GM21723 (cell line): ENCODE measurements around the gene NFYA.

Experiments
- ATAC-seq: cut with Tn5 transposase; IDR thresholded peaks from one replicate; pipeline ENCODE4 v1.9.1; 2021; ENCODE audit warnings: mild to moderate bottlenecking, moderate library complexity; ENCODE audit not compliant: unreplicated experiment

Gene NFYA

GRCh38 chr6:41072836-41073202 lies at the start of gene NFYA:
TSS of gene NFYA (plus strand) at chr6:41072974. CDS start at chr6:41079090, 6,116 bp downstream.
- peak; percentile 60 for ATAC-seq

- no peak for ATAC-seq
Observed at GRCh38 chr6:41023114-41023513, 49.7 kb upstream of the NFYA start.

GRCh38 chr6:41025966-41026530 lies 46.7 kb upstream of the NFYA start:
- no peak for ATAC-seq

- ATAC-seq: no peak
Observed at GRCh38 chr6:41027241-41027640, 45.5 kb upstream of the NFYA start.

- ATAC-seq: peak; percentile 95
Observed at GRCh38 chr6:41027799-41028560, 44.8 kb upstream of the NFYA start.

GRCh38 chr6:41028561-41029412 lies 44.0 kb upstream of the NFYA start:
- peak; percentile 41 for ATAC-seq

- no peak for ATAC-seq
Observed at GRCh38 chr6:41032830-41033229, 39.9 kb upstream of the NFYA start.

- no peak for ATAC-seq
Observed at GRCh38 chr6:41033776-41034175, 39.0 kb upstream of the NFYA start.

- no peak for ATAC-seq
Observed at GRCh38 chr6:41036186-41036585, 36.6 kb upstream of the NFYA start.

GRCh38 chr6:41036601-41037000 lies 36.2 kb upstream of the NFYA start:
- no peak for ATAC-seq

- no peak for ATAC-seq
Observed at GRCh38 chr6:41037107-41037900, 35.5 kb upstream of the NFYA start.

- ATAC-seq: no peak
Observed at GRCh38 chr6:41038205-41038604, 34.6 kb upstream of the NFYA start.

GRCh38 chr6:41039060-41039998 lies 33.4 kb upstream of the NFYA start, which contains the start of gene UNC5CL:
TSS of gene UNC5CL (minus strand) at chr6:41039221. CDS start at chr6:41035074, 4,147 bp downstream.
- ATAC-seq: no peak

- ATAC-seq: no peak
Observed at GRCh38 chr6:41040101-41040939, 32.5 kb upstream of the NFYA start.

- ATAC-seq: no peak
Observed at GRCh38 chr6:41040940-41041536, 31.7 kb upstream of the NFYA start.

GRCh38 chr6:41042226-41043055 lies 30.3 kb upstream of the NFYA start, which contains the start of gene TSPO2:
TSS of gene TSPO2 (plus strand) at chr6:41042467. CDS start at chr6:41042986, 519 bp downstream.
- ATAC-seq: no peak

GRCh38 chr6:41043151-41043550 lies 29.6 kb upstream of the NFYA start:
- ATAC-seq: no peak
